Middle frontal gyrus (tissue), 1 donor: ENCODE results near the gene ZNF124.
"Not testable (repeated sequence)": the region's sequence is repeated elsewhere in the genome, so short reads cannot be mapped to it uniquely, and the experiment has no call there.

Experiments
- DNase-seq: peaks from one replicate; pipeline ENCODE4 v3.0.0-alpha.2; 2015; ENCODE audit warnings: low spot score; ENCODE audit errors: extremely low spot score

Gene ZNF124

DNA sequence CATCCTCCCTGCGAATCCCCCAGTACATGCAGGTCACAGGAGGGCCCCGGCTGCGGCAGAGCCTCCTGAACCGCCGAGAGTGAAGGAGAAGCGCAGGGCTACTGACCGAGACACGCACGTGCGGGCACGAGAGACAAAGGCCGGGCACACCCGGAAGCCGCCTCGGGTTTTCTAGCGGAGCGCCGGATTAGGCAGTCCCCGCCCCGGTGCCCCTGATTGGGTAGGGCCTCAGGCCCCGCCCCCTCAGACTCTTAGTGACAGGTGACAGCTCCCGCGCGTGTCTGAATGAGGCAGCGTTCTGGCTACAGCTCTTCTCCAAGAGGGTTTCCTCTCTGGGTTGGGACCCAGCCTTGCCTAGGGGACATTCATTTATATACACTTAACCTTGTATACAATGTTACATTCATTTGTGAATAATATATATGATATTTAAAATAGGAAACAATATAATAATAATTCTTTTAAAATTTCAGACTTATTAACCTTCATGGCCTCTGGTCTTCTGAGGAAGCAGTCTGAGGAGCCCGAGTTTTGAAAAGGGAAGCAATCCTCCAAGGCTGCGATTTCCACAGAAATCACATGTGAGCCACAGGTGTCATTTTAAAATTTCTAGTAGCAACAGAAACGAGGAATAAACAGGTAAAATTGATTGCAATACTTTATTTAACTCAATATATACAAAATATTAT lies at the start of gene ZNF124:
ZNF124 (minus strand) TSS at position 146 of the 689 bp plus-strand sequence; CDS start at position 3, 143 bp downstream.
- DNase-seq: not testable (repeated sequence)

DNA sequence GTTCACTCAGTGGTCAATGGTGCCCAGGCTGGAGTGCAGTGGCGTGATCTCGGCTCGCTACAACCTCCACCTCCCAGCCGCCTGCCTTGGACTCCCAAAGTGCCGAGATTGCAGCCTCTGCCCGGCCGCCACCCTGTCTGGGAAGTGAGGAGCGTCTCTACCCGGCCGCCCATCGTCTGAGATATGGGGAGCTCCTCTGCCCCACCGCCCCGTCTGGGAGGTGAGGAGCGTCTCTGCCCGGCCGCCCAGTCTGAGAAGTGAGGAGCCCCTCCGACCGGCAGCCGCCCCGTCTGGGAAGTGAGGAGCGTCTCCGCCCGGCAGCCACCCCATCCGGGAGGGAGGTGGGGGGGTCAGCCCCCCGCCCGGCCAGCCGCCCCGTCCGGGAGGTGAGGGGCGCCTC lies 48.5 kb upstream of the ZNF124 start:
- not testable (repeated sequence) for DNase-seq

DNA sequence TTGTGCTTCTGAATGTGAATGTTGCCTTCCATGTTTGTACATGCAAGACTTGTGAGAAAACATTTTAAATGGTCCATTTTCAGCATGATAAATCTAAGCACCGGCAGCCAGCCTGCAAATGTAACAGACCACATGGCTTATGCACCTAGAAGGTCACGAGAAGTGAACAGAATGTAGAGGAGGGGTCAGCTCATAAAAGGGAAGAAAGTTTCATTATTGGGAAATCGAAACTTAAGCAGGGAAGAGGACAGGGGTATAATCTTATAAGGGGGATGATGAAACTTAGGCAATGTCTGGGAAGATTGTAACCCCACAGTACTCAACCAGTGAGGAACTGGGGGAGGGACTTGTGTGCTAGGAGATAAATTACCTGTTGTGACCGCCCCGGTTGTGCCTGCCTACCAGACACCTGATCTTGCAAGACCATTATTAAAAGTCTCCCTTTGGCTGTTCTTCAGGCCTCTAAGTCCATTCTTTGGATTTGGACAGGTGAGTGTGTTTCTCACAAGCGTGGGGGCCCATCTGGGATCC lies 46.4 kb upstream of the ZNF124 start:
- DNase-seq: no peak

DNA sequence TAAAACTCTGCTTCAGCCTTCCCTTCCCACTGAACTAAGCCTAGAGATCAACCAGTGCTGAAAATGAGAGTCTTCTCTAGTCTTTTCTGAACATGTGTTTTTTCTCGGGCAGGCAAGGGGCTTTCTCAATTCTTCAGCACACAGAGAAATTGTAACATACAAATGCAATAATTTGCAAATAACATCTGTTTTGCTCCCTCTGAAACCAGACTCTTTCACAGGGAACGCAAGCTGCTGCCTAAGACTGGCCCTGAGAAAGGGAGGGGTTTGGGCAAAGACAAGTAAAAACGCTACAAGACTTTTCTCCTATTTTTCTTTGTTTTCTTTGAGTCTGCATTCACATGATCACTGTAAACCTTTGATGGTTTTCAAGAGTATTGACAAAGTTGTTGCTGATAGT lies 44.4 kb upstream of the ZNF124 start:
- no peak for DNase-seq

DNA sequence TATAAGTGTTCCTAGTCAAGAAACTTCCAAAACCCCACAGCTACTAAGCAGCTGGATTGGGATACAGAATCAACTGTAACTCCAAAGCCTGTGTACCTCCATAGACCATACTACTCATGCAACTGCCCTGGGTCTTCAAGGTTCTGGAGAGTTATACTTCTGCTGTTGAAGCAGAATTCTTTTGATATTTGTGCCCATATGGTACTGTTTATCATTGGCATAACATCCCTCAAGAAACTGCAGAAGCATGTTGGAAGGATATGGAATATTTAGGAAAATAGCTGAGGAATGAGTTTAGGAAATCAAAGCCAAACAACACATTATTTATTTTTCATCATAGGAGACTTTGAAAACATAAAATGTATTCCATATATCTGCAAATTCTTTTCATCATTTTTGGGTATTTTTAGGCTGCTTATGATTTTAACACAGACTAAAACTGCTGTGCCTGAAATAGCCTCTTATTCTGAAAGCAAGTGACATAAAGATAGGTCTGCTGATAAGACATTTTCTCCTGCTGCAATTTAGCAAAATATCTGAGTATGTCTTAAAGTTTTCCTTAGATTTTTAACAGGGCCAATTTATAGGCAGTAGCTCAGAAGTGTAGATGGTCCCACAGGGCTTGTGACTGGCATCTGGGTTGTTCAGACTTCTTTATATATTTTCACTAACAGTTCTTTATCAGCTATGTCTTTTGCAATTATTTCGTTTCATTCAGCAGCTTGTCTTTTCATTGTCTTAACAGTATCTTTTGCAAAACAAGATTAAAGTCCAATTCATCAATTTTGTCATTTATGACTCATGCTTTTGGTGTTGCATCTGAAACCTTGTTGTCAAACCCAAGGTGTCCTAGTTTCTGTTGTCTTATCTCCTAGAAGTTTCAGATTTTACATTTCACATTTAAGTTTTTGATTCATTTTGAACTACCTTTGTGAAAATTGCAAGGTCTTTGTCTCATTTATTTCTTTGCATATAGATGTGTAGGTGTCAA lies 41.1 kb upstream of the ZNF124 start:
- DNase-seq: no peak

DNA sequence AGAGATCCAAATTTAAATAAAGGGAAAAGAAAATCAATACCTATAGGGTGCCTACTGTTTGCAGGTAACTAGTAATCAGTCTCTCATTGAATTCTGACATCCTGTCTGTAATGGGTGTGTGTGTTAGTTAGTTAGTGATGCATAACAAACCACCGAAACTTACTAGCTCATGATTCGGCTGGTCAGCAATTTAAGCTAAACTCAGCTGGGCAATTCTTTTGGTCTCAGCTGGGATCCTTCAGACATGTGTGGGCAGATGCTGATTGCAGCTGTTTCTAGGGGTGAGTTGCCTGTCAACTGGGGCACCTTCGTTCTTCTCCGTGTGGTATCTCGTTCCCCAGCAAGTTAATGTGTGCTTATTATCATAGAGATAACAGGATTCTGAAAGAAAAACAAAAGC lies 40.2 kb upstream of the ZNF124 start:
- DNase-seq: no peak

DNA sequence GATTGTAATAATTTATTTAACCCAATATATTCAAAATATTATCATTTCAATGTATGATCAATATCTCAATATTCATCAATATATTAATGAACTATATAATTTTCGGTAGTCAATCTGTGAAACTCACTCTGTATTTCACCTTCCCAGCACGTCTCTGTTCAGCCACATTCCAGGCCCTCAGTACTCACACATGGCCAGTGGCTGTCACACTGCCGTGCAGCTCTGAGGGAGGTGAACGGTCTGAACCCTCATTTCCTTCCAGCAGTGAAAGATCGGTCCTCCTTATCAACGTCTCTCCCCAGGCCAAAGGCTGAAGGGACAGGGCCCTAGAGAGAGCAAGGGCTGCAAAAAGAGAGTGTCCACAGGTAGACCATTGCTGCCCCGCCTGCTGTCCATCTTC lies 39.5 kb upstream of the ZNF124 start:
- no peak for DNase-seq

DNA sequence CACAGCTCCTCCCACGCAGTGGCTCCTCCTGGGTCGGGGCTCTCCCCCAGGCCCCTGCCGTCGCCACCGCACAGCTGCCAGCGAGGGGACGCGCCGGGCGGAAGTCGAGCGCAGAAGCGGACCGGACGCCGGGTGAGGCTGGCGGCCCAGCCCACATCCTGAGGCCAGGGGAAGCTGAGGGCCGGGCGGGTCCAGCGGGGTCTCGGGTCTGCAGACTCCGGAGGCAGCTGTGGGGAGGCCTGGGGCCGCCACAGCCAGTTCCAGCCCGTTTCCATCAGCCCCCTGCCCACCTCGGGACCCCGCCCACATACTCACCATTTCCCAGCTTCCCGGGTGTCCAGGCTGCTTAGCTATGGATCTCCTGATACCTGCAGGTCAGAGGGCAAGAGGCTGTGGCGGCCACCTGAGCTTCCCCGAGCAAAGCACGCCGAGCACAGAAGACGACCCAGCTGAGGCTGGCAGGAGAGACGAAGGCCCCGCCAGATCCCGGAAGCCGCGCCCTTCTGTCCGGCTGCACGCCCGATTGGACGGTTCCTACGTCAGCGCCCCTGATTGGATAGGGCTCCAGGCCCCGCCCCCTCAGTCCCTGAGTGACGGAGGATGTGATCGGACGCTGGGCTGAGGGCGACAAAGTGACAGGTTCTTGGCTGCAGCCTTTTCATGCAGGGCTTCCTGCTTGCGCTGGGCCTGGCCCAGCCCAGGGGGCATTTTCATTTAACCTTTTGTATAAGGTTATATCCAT lies 38.7 kb upstream of the ZNF124 start:
- DNase-seq: peak; percentile 92

DNA sequence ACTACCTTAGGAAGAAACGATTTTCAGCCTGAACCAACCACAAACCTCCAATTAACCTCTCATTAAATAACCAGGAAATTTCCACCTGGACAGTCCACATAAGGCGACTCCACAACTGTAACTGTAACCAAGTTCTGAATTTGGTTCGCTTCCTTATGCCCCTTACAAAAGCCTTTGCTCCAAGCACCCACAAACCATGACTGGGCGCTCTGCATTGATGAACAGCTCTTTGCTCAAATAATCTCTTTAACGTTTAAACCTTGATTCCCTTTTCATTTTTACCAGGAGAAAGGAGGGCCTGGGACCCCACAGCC lies 38.2 kb upstream of the ZNF124 start:
- no peak for DNase-seq

DNA sequence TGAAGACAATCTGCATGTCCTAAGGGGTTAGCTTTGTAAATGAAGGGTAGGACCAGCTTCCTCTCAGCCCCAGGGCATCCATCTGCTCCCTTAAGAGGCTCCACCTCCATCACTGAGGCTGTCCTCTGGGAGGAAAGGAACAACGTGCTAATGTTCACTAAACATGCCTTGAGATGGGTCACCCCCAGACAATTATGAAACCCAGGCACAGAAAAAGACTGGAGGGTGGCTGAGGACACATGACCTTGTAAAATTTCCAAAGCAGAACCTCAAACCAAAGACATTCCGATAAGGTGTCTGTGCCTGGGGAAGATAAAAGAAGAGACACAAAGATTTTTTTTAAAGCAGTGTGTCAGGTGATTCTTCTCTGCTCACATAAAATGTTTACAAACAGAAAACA lies 37.6 kb upstream of the ZNF124 start:
- DNase-seq: no peak

DNA sequence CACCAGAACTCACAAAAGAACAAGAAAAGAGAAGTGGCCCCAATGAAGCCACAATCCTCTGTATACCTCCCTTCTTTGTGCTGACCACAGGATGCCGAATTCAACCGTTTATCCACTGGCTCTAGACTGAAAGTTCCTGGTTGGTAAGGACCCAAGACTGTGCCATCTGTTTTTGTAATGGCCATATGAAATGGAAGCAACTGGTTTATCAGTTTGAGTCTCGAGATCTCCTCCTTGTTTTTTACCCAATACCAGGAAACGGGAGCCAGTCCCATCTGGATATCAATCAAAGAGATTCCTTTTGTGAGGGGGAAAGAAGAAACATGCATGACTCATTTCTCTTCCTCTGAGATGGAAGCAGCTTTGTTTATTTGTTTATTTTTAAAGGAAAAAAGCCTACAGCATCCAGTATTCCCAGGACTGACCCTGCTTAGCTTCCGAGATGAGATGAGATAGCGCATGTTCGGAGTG lies 32.4 kb upstream of the ZNF124 start:
- no peak for DNase-seq

DNA sequence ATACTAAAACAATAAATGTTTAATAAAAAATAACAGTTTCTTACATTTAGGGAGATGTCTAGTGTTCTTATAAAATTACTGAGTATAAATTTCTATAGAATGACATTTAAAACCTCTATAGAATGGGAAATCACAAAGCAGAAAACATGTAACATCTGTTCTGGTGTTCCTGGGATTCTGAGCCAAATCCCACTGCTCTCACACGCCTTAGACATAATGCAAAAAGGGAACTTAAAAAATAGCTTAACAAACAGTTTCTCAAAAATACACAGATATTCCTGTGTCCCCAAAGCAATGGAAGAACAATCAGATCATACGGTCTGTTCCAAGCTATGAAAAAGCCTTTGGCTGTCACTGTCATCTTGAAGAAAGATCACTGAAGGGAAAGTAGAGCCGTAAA lies 27.0 kb upstream of the ZNF124 start:
- no peak for DNase-seq

DNA sequence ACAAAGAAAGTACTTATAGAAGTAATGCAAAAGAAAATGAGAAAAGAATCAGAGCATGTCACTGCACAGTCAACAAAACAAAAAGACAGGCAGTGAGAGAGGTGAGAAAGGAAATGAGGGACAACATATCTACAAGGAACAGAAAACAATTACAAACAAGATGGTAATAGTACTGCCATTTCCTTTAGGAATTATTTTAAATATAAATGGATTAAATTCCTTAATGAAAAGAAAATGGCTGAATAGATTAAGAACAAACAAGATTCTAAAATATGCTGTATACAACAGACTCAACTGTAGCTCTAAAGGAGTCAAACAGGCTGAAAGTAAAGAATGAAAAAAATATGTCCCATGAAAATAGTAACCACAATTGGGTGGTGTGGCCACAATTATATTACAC lies 22.1 kb upstream of the ZNF124 start:
- no peak for DNase-seq

DNA sequence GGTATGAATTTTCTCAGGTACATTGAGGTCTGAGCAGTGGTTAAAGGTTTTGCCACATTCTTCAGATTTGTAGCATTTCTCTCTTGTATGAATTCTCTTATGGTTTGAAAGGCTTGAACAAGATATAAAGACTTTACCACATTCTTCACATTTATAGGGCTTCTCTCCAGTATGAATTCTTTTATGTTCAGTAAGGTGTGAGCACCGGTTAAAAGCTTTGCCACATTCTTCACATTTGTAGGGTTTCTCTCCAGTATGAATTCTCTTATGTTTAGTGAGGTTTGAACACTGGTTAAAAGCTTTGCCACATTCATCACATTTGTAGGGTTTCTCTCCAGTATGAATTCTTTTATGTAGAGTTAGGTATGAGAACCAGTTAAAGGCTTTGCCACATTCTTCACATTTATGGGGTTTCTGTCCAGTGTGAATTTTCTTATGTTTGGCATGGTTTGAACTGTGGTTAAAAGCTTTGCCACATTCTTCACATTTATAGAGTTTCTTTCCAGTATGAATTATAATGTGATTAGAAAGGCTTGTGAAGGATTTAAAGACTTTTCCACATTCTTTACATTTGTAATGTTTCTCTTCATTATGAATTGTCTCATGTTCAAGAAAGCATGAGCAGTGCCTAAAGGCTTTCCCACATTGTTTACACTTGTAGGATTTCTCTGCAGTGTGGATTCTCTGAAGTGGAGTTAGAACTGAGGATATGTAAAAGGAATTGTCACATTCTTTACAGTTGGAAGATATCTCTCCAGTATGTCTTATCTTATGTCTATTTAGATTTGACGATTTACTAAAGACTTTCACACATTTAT lies 18.4 kb upstream of the ZNF124 start:
- no peak for DNase-seq

DNA sequence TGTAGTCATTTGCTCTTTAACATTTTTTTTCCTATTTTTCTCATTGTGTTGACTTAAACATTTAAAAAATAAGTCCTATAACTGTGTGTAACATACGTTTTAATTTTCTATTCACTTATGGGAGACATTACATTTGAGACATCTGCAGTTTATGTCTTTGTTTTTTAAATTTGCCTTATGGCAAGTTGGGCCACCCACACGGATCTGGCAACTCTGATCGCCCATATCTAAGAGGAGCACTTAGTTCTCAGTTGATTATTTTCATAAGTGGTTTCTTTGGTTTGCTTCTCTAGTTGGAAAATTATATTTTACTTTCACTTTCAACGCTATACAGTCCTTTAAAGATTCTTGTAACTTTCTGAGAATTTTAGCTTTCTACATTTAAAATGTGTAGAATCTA lies 13.8 kb upstream of the ZNF124 start:
- DNase-seq: no peak

DNA sequence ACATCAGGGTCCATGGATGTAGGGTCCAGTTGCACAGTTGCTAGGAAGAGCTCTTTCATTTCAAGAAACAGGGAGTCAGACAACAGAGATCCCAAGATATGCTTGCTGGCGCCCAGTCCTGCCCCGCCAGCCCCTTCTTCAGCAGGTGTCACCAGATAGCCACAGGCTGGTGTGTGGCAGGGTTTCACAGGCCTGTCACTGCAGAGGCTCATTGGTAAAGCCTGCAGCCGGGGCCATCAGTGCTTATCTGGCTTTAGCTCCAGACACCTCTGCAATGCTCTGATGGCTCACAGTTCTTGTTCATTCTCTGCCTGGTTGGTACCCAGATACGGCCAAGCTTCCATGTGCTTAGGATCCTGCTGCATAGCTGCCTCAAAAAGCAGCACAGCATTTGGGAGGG lies 12.4 kb upstream of the ZNF124 start:
- no peak for DNase-seq

DNA sequence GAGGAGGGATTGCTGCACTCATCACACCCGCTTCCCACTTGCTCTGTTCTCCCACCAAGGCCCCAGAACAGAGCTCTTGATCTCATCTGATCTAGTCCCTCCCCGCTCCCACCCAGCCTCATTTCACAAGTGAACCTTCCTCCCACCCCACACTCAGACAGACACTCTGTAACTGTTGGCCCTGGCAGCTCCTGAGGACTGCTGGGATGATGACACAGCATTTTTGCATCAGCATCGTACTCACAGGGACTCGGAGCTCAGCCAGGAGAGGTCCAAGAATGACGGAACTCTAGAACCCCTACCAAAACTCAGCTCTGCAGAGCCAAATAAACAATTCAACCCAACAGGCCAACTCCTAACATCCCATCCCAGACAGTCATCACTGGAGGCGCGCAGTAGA lies 11.2 kb upstream of the ZNF124 start:
- DNase-seq: no peak

DNA sequence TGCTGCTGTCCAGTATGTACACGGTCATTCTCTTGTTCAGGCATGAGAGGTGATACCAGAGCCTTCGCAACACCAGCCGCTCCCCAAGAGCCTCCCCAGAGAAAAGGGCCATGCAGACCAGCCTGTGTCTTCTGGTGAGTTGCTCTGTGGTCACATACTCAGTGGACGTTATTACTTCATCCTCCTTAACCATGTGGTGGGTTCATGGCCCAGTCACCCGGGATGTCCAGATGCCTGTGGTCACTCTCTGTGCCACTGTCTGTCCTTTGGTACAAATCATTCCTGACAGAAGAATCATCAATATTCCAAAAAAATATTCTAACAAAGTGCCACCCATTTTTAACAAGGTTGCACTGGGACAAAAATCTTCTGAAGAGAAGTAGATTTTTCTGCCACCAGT lies 8.8 kb upstream of the ZNF124 start:
- DNase-seq: no peak

DNA sequence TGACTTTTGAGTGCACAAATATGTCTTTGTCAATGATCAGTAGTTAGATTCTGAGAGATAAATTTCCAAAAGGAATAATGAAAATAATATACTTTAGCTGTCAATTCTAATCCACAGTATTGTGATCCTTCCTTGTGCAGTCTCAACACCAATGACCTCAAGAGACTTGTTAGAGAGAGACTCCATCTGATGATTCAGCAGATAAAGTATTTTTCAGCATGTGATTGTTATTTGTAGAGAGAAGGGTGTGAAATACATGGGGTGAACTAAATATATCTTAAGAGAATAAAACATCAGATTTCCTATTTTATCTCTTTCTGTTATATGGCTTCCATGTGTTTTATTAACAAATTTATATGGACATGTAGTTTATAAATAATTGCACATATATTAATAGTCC lies 5.9 kb upstream of the ZNF124 start:
- DNase-seq: no peak

DNA sequence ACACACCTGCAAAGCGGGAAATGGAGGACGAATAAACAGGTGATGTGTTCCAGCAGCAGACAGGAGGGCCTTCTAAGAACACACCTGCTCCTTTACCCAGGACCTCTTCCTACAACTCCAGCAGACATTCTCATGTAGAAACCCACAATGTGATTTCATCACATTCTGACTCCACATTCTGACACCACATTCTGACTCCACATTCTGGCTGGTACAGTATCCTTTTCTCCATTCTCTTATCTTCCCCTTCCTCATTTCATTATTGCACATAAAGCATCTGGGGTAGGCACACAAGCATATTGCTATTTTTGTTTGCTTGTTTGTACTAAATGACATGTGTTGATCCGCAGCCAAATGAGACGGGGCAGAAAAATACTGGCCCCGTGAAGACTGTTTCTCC lies 3.6 kb upstream of the ZNF124 start:
- DNase-seq: no peak

DNA sequence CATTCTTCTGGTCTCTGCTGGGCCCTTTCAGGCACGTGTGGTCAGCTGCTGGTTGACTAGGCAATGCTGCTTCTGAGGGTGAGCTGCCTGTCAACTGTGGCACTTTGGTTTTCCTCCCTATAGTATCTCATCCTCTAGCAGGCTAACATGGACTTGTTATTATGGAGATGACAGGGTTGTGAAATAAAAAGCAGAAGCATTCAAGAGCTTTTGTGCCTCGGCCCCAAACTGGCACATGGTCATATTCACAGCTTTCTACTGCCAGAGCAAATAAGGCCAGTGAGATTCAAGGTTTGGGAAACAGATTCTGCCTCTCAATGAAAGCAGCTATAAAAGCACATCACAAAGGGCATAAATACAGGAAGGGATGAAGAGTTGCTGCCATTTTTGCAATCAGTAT lies 1.6 kb upstream of the ZNF124 start:
- no peak for DNase-seq
